Measurements from ENCODE around the gene UBQLN4.

Gene UBQLN4

DNA sequence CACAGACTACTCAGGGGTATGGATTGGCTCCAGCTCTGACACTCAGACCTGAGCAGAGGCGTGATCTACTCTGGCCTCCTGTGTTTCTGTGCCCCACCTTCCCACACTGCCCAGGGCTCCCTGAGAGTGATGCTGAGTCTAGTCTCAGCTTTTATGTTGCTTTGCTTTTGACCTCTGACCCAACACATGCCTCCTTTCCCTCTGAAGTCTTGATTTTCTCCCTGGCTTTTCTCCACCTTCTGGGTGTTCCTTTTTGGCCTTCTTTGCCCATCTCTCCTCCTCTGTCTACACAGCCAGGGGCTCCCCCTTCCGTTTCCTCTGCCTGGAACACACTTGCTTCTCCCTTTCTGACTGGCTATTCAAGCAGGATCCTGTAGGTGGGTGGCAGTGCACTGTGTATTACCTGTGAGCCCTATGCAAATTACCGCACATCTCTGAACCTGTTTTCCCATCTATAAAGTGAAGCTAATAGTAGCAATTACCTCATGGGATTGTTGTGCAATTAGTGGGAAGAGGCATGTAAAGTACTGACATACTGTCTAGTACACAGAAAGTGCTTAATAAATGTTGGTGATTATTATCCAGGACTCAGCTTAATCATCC lies 42.4 kb upstream of the UBQLN4 start:
- Histone ChIP-seq H3K4me3 (ENCODE audit: low read depth in 1 of 5, low read length in 5 of 5) (peak overlapping the region in 1 of 5 donors; percentile 49), H3K9me3 (ENCODE audit: control insufficient read depth in 5 of 5, low read length in 5 of 5) (no peaks in the 10 kb centered on the region), H3K4me1 (ENCODE audit: control insufficient read depth in 5 of 5, insufficient read depth in 5 of 5, low read length in 5 of 5) (peaks cover 19 to 31% (median 30%) of the 10 kb centered on the region in 5 donors), H3K27ac (ENCODE audit: low read depth, low read length) (peak overlapping the region; percentile 84), H3K36me3 (ENCODE audit: control insufficient read depth in 5 of 5, insufficient read depth in 5 of 5, low read length in 5 of 5) (no peaks in the 10 kb centered on the region), H3K27me3 (ENCODE audit: control insufficient read depth in 5 of 5, insufficient read depth in 4 of 5, low read length in 5 of 5) (no peaks in the 10 kb centered on the region), H3K9ac (ENCODE audit: low read length in 5 of 5) (peak overlapping the region in 3 of 5 donors; percentile 39 to 60 (median 44))

DNA sequence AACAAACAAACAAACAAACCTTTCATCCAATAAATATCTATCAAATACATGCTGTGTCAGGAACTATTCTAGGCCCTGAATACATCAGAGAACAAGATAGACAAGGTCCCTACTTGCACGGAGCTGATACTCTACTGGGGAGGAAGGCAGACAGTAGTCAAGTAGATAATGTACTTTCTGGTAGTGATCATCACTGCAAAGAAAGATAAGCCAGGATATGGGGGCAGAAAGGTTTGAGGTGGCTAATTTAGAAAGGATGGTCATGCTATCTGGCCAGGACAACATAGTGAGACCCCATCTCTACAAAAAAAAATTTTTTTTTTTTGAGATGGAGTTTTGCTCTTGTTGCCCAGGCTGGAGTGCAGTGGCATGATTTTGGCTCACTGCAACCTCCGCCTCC lies 38.0 kb upstream of the UBQLN4 start:
- Histone ChIP-seq H3K4me3 (ENCODE audit: low read depth in 1 of 5, low read length in 5 of 5) (no peak overlapping the region), H3K27ac (ENCODE audit: low read depth, low read length) (no peak overlapping the region), H3K9me3 (ENCODE audit: control insufficient read depth in 5 of 5, low read length in 5 of 5) (no peaks in the 10 kb centered on the region), H3K27me3 (ENCODE audit: control insufficient read depth in 5 of 5, insufficient read depth in 4 of 5, low read length in 5 of 5) (no peaks in the 10 kb centered on the region), H3K9ac (ENCODE audit: low read length in 5 of 5) (no peak overlapping the region), H3K4me1 (ENCODE audit: control insufficient read depth in 5 of 5, insufficient read depth in 5 of 5, low read length in 5 of 5) (peaks cover 6 to 22% (median 19%) of the 10 kb centered on the region in 5 donors), H3K36me3 (ENCODE audit: control insufficient read depth in 5 of 5, insufficient read depth in 5 of 5, low read length in 5 of 5) (no peaks in the 10 kb centered on the region)

DNA sequence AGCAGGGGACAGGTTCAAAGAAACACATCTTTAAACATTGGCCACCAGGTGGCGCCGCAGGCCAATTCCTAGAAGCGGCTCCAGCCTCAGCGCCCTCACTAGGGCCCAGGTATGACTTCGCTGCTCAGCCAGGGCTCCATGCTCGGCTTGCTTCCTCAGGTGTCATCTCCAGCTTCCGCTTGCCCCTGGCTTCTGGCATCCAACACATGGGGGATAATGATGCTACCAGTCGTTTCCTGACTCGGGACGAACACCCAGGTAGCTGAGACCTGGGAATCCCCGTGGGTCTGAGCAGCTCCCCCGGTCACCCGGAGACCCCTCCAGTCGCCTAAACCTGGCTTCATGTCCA lies 37.2 kb upstream of the UBQLN4 start:
- Histone ChIP-seq H3K4me1 (ENCODE audit: control insufficient read depth in 5 of 5, insufficient read depth in 5 of 5, low read length in 5 of 5) (peaks cover 0 to 14% (median 11%) of the 10 kb centered on the region in 5 donors), H3K9ac (ENCODE audit: low read length in 5 of 5) (no peak overlapping the region), H3K27ac (ENCODE audit: low read depth, low read length) (no peak overlapping the region), H3K4me3 (ENCODE audit: low read depth in 1 of 5, low read length in 5 of 5) (no peak overlapping the region), H3K9me3 (ENCODE audit: control insufficient read depth in 5 of 5, low read length in 5 of 5) (no peaks in the 10 kb centered on the region), H3K36me3 (ENCODE audit: control insufficient read depth in 5 of 5, insufficient read depth in 5 of 5, low read length in 5 of 5) (no peaks in the 10 kb centered on the region), H3K27me3 (ENCODE audit: control insufficient read depth in 5 of 5, insufficient read depth in 4 of 5, low read length in 5 of 5) (no peaks in the 10 kb centered on the region)

GRCh38 chr1:156090138-156090839 lies 36.7 kb upstream of the UBQLN4 start:
- no peak overlapping the region for H3K4me3 ChIP-seq (ENCODE audit: low read depth in 1 of 5, low read length in 5 of 5)
- no peaks in the 10 kb centered on the region for H3K36me3 ChIP-seq (ENCODE audit: control insufficient read depth in 5 of 5, insufficient read depth in 5 of 5, low read length in 5 of 5)
- H3K4me1 ChIP-seq (ENCODE audit: control insufficient read depth in 5 of 5, insufficient read depth in 5 of 5, low read length in 5 of 5): peaks cover 0 to 12% (median 10%) of the 10 kb centered on the region in 5 donors
- H3K9ac ChIP-seq (ENCODE audit: low read length in 5 of 5): no peak overlapping the region
- H3K27ac ChIP-seq (ENCODE audit: low read depth, low read length): no peak overlapping the region
- H3K9me3 ChIP-seq (ENCODE audit: control insufficient read depth in 5 of 5, low read length in 5 of 5): no peaks in the 10 kb centered on the region
- H3K27me3 ChIP-seq (ENCODE audit: control insufficient read depth in 5 of 5, insufficient read depth in 4 of 5, low read length in 5 of 5): peaks cover 0 to under 1% (median 0%) of the 10 kb centered on the region in 5 donors

DNA sequence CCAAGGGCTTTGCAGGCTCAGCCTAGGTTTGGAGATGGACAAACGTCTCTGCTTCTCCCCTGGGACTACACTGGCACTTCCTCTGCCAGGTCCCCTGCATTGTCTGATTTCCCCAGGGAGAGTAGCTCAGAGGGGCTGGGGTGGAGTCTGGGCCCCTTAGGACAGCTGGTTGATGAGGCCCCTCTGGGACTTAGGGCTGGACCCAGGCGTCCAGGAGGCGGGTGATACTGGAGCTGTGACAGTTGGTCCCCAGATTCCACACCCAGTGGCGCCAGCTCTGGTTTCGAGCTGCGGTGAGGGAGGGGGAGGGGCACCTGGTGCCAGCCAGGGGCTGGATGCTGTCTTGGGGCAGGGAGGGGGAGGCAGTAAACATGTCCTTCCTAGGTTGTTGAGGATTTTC lies 36.1 kb upstream of the UBQLN4 start:
- peaks cover 0 to 5% (median 0%) of the 10 kb centered on the region in 5 donors for H3K27me3 ChIP-seq (ENCODE audit: control insufficient read depth in 5 of 5, insufficient read depth in 4 of 5, low read length in 5 of 5)
- no peaks in the 10 kb centered on the region for H3K9me3 ChIP-seq (ENCODE audit: control insufficient read depth in 5 of 5, low read length in 5 of 5)
- no peaks in the 10 kb centered on the region for H3K36me3 ChIP-seq (ENCODE audit: control insufficient read depth in 5 of 5, insufficient read depth in 5 of 5, low read length in 5 of 5)
- no peak overlapping the region for H3K9ac ChIP-seq (ENCODE audit: low read length in 5 of 5)
- no peak overlapping the region for H3K4me3 ChIP-seq (ENCODE audit: low read depth in 1 of 5, low read length in 5 of 5)
- H3K27ac ChIP-seq (ENCODE audit: low read depth, low read length): no peak overlapping the region
- H3K4me1 ChIP-seq (ENCODE audit: control insufficient read depth in 5 of 5, insufficient read depth in 5 of 5, low read length in 5 of 5): peaks cover 0 to 12% (median 10%) of the 10 kb centered on the region in 5 donors

DNA sequence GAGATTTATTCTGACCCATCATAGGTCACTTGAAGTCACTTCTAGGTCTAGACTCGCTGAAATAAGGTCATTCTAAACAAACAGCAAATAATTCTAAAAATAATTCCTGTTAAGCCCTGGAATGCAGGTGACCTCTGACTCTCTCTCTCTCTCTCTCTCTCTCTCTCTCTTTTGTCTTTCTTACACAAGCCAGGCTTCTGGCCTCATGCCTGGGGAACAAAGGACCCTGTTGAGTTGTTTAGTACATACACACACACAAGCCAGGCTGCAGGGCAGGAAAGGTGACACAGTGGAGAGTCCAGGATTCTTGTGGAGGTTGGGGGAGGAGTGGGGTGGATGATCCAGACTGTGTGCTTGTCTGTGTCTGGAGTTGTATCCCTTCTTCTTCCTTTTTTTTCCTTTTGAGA lies 32.7 kb upstream of the UBQLN4 start:
- Histone ChIP-seq H3K27ac (ENCODE audit: low read depth, low read length) (no peak overlapping the region), H3K9ac (ENCODE audit: low read length in 5 of 5) (no peak overlapping the region), H3K27me3 (ENCODE audit: control insufficient read depth in 5 of 5, insufficient read depth in 4 of 5, low read length in 5 of 5) (peaks cover 2 to 5% (median 2%) of the 10 kb centered on the region in 5 donors), H3K36me3 (ENCODE audit: control insufficient read depth in 5 of 5, insufficient read depth in 5 of 5, low read length in 5 of 5) (no peaks in the 10 kb centered on the region), H3K4me3 (ENCODE audit: low read depth in 1 of 5, low read length in 5 of 5) (no peak overlapping the region), H3K9me3 (ENCODE audit: control insufficient read depth in 5 of 5, low read length in 5 of 5) (no peaks in the 10 kb centered on the region), H3K4me1 (ENCODE audit: control insufficient read depth in 5 of 5, insufficient read depth in 5 of 5, low read length in 5 of 5) (peaks cover 0 to 33% (median 19%) of the 10 kb centered on the region in 5 donors)

DNA sequence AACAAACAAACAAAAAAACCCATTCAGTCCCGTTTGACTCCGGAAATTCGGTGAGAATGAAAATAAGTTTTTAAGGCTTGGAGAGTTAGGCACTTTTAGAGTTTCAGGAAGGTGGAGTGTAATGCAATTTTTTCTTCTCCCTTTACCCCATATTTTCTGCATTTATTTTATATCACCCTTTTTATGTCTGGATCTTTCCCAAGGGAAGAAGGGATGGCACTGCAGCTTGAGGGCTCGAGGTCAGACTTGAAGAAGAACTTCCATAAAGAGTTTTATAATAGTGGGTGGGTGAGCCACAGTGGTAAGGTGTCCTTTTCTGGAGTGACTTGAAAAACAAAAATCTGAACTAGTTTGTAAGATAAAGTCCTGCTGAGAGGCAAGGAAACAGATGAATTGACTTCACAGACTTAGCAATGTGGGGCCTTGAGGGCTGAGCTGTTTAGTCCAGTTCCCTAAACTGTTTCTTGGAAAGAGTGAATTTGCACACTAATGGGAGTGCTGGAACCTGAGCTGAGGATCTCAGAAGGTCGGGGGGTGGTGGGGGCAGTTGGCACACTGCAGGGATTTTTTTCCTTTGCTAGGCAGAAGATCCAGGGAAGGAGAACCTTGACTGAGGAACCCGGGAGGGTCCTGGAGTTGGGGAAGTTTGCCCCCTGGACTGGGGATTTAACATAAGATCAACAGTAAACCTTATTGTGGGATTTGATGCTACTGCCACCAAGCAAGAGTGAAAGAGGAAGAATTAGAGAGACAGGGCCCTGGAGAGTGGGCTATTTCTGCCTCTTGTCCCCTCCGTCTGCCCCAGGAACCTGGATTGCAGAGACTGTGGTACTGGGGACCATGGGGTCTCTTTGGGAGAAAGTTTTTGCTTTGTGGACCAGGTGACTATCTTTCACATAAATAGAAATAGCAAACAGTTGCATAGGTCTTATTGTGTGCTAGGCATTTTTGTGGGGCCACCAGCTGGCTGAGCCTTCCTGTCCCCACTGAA lies 30.5 kb upstream of the UBQLN4 start:
- no peak overlapping the region for H3K9ac ChIP-seq (ENCODE audit: low read length in 5 of 5)
- peaks cover 3 to 8% (median 5%) of the 10 kb centered on the region in 5 donors for H3K27me3 ChIP-seq (ENCODE audit: control insufficient read depth in 5 of 5, insufficient read depth in 4 of 5, low read length in 5 of 5)

GRCh38 chr1:156082309-156083091 lies 28.9 kb upstream of the UBQLN4 start, which contains the start of gene MEX3A:
Gene MEX3A, minus strand, starts transcription at chr1:156082465. Its CDS starts 467 bp downstream, at chr1:156081998.
- peak within 1 kb of the TSS; percentile 30 for H3K27ac ChIP-seq (ENCODE audit: low read depth, low read length)
- no peaks in the 10 kb centered on the region for H3K36me3 ChIP-seq (ENCODE audit: control insufficient read depth in 5 of 5, insufficient read depth in 5 of 5, low read length in 5 of 5)
- H3K4me3 ChIP-seq (ENCODE audit: low read depth in 1 of 5, low read length in 5 of 5): peak within 1 kb of the TSS; percentile 75 to 85 (median 80)
- no peaks in the 10 kb centered on the region for H3K9me3 ChIP-seq (ENCODE audit: control insufficient read depth in 5 of 5, low read length in 5 of 5)
- peaks cover 0 to 24% (median 11%) of the 10 kb centered on the region in 5 donors for H3K4me1 ChIP-seq (ENCODE audit: control insufficient read depth in 5 of 5, insufficient read depth in 5 of 5, low read length in 5 of 5)
- peak within 1 kb of the TSS in 4 of 5 donors; percentile 29 to 66 (median 65) for H3K9ac ChIP-seq (ENCODE audit: low read length in 5 of 5)
- H3K27me3 ChIP-seq (ENCODE audit: control insufficient read depth in 5 of 5, insufficient read depth in 4 of 5, low read length in 5 of 5): peaks cover 3 to 8% (median 5%) of the 10 kb centered on the region in 5 donors

More for the DNA sequence above, 30.5 kb upstream of the UBQLN4 start:
- Histone ChIP-seq H3K4me3 (ENCODE audit: low read depth in 1 of 5, low read length in 5 of 5) (no peak overlapping the region), H3K27ac (ENCODE audit: low read depth, low read length) (no peak overlapping the region), H3K4me1 (ENCODE audit: control insufficient read depth in 5 of 5, insufficient read depth in 5 of 5, low read length in 5 of 5) (peaks cover 0 to 24% (median 11%) of the 10 kb centered on the region in 5 donors), H3K36me3 (ENCODE audit: control insufficient read depth in 5 of 5, insufficient read depth in 5 of 5, low read length in 5 of 5) (no peaks in the 10 kb centered on the region), H3K9me3 (ENCODE audit: control insufficient read depth in 5 of 5, low read length in 5 of 5) (no peaks in the 10 kb centered on the region)

GRCh38 chr1:156081917-156082308 lies 28.3 kb upstream of the UBQLN4 start:
- H3K4me1 ChIP-seq (ENCODE audit: control insufficient read depth in 5 of 5, insufficient read depth in 5 of 5, low read length in 5 of 5): peaks cover 0 to 27% (median 14%) of the 10 kb centered on the region in 5 donors
- H3K36me3 ChIP-seq (ENCODE audit: control insufficient read depth in 5 of 5, insufficient read depth in 5 of 5, low read length in 5 of 5): no peaks in the 10 kb centered on the region
- H3K9ac ChIP-seq (ENCODE audit: low read length in 5 of 5): peak overlapping the region in 1 of 5 donors; percentile 66
- H3K27me3 ChIP-seq (ENCODE audit: control insufficient read depth in 5 of 5, insufficient read depth in 4 of 5, low read length in 5 of 5): peaks cover 3 to 11% (median 5%) of the 10 kb centered on the region in 5 donors
- H3K9me3 ChIP-seq (ENCODE audit: control insufficient read depth in 5 of 5, low read length in 5 of 5): no peaks in the 10 kb centered on the region
- H3K4me3 ChIP-seq (ENCODE audit: low read depth in 1 of 5, low read length in 5 of 5): peak overlapping the region; percentile 48 to 85 (median 80)
- H3K27ac ChIP-seq (ENCODE audit: low read depth, low read length): peak overlapping the region; percentile 30

All from subcutaneous abdominal adipose tissue (tissue), 5 donors.